Keratinocyte (primary cell): Measurements from ENCODE around the gene ANKDD1B. TPM values are rescaled to one million over a fixed set of nuclear protein-coding genes. Genes with fewer than 3 reads are reported as not detected.

Experiments
- DNase-seq: peaks from one replicate; pipeline ENCODE4 v3.0.0-alpha.2; 2011; ENCODE audit warnings: low read depth, missing footprints, low spot score
- FAIRE-seq: peaks from 2 replicates; lab custom pipeline; 2011; peaks lifted over from hg19 to GRCh38; lab: Jason Lieb, UNC
- H2AFZ ChIP-seq: 2 replicates; pipeline ENCODE4 v1.6.0; 2012; ENCODE audit warnings: low read length, control low read depth, inconsistent platforms; ENCODE audit not compliant: control insufficient read depth
- H3K27ac ChIP-seq: 2 replicates; pipeline ENCODE4 v1.5.1; 2011; ENCODE audit warnings: low read length; ENCODE audit not compliant: control insufficient read depth, insufficient read depth
- H3K27me3 ChIP-seq: 3 replicates; pipeline ENCODE4 v1.6.0; 2011; ENCODE audit warnings: low read length; ENCODE audit not compliant: control insufficient read depth, insufficient read depth; ENCODE audit errors: extremely low read depth
- H3K36me3 ChIP-seq, 2 experiments: 2 replicates in 1 of 2; 3 replicates in 1 of 2; pipeline ENCODE4 v1.5.1; 2011; ENCODE audit warnings: low read length in 2 of 2, mild to moderate bottlenecking in 1 of 2; ENCODE audit not compliant: control insufficient read depth in 2 of 2, insufficient read depth in 2 of 2; ENCODE audit errors: extremely low read depth in 1 of 2
- H3K4me1 ChIP-seq: 3 replicates; pipeline ENCODE4 v1.5.1; 2011; ENCODE audit warnings: low read length; ENCODE audit not compliant: control insufficient read depth, insufficient read depth; ENCODE audit errors: extremely low read depth
- H3K4me2 ChIP-seq: 3 replicates; pipeline ENCODE4 v1.6.0; 2011; ENCODE audit warnings: low read depth, low read length; ENCODE audit not compliant: control insufficient read depth, insufficient read depth; ENCODE audit errors: extremely low read depth
- H3K4me3 ChIP-seq, 3 experiments: fragments of 200-600 bp in 1 of 3; sonication (generic) in 1 of 3; 2 replicates in 2 of 3; 3 replicates in 1 of 3; pipeline ENCODE4 v1.5.1; 2011 to 2016; ENCODE audit warnings: low read length in 3 of 3, mild to moderate bottlenecking in 3 of 3, control low read depth in 2 of 3, inconsistent platforms in 1 of 3, low read depth in 1 of 3, mixed read lengths in 1 of 3, mixed run types in 1 of 3, moderate library complexity in 1 of 3; ENCODE audit not compliant: control insufficient read depth in 2 of 3, insufficient read depth in 2 of 3; ENCODE audit errors: extremely low read depth in 1 of 3
- H3K79me2 ChIP-seq: 2 replicates; pipeline ENCODE4 v1.6.0; 2012; ENCODE audit warnings: low read length; ENCODE audit not compliant: control insufficient read depth, insufficient read depth
- H3K9ac ChIP-seq: 3 replicates; pipeline ENCODE4 v1.6.0; 2011; ENCODE audit warnings: low read length; ENCODE audit not compliant: control insufficient read depth, insufficient read depth; ENCODE audit errors: extremely low read depth
- H3K9me1 ChIP-seq: 3 replicates; pipeline ENCODE4 v1.6.0; 2011; ENCODE audit warnings: low read length; ENCODE audit not compliant: control insufficient read depth, insufficient read depth; ENCODE audit errors: extremely low read depth
- H3K9me3 ChIP-seq: 2 replicates; pipeline ENCODE4 v1.5.1; 2012; ENCODE audit warnings: low read depth, low read length; ENCODE audit not compliant: control insufficient read depth
- H4K20me1 ChIP-seq: 3 replicates; pipeline ENCODE4 v1.6.0; 2011; ENCODE audit warnings: low read length; ENCODE audit not compliant: control insufficient read depth, insufficient read depth; ENCODE audit errors: extremely low read depth
- CTCF ChIP-seq, 3 experiments: IDR thresholded peaks in 1 of 3; conservative IDR thresholded peaks in 1 of 3; optimal IDR thresholded peaks in 1 of 3; 2 replicates in 2 of 3; 3 replicates in 1 of 3; pipeline versions ENCODE3 to v1.5.1; 2011; ENCODE audit warnings: low read length in 3 of 3, mild to moderate bottlenecking in 3 of 3, moderate library complexity in 2 of 3, control low read depth in 1 of 3, inconsistent platforms in 1 of 3; ENCODE audit not compliant: insufficient read depth in 2 of 3; ENCODE audit errors: extremely low read depth in 1 of 3
- EZH2 ChIP-seq: IDR thresholded peaks from one replicate; pipeline ENCODE4 v1.6.1; 2012; ENCODE audit warnings: inconsistent platforms, mild to moderate bottlenecking, low read length, moderate library complexity
- dilution Hi-C: fragments of 300-500 bp; cut with MboI; formaldehyde crosslinking; loops from one replicate; pipeline ENCODE4 v1.7.0; 2020; ENCODE audit warnings: low sequenced_read_pairs; ENCODE audit not compliant: extremely low pct_ligation_motif_present
- polyA plus RNA-seq, 5 experiments: library from polyadenylated mRNA; depleted of rRNA in 3 of 5; stranded (reverse) in 3 of 5; stranded (forward) in 1 of 5; unstranded in 1 of 5; fragments of >200 nt; gene quantifications; 1 replicate in 1 of 5; 2 replicates in 3 of 5; 3 replicates in 1 of 5; pipeline versions ENCODE4 v1.2.1 to v1.2.3, GENCODE V29; 2011 to 2012; ENCODE audit warnings: missing spikeins in 2 of 5, low read depth in 1 of 5, low replicate concordance in 1 of 5

The ANKDD1B gene
- polyA plus RNA-seq, 1 donor (not counting 4 experiments of a cell fraction or from before 2014, with no cell fraction given): 1.1 TPM

GRCh38 chr5:75668977-75669689 is 57.9 kb downstream of the ANKDD1B start:
- Histone ChIP-seq H2AFZ (no peak overlapping the region), H3K36me3 (peaks cover 3 to 9% of the 10 kb centered on the region in 2 experiments), H3K27ac (no peak overlapping the region), H3K4me1 (peaks cover 5% of the 10 kb centered on the region), H3K27me3 (no peaks in the 10 kb centered on the region), H3K4me3 (no peak overlapping the region), H3K79me2 (no peaks in the 10 kb centered on the region), H3K9me1 (no peaks in the 10 kb centered on the region), H3K4me2 (peak overlapping the region; percentile 20), H3K9me3 (no peaks in the 10 kb centered on the region), H4K20me1 (no peaks in the 10 kb centered on the region), H3K9ac (no peak overlapping the region)
- dilution Hi-C loops: no loop called here
- FAIRE-seq (no peak), DNase-seq (no peak)
- TF ChIP-seq CTCF (optimal IDR thresholded peaks at IDR 0.05 in 1 of 3, IDR thresholded peaks at IDR 0.05 in 1 of 3, conservative IDR thresholded peaks at IDR 0.05 in 1 of 3; ENCODE audit: extremely low read depth in 1 of 3, insufficient read depth in 2 of 3, low read length in 3 of 3) (no peak), EZH2 (no peak)

- dilution Hi-C loops: no loop called here
- FAIRE-seq: no peak
Measured at GRCh38 chr5:75670577-75670976, 59.3 kb downstream of the ANKDD1B start.

More at GRCh38 chr5:75670577-75670976, 59.3 kb downstream of the ANKDD1B start:
- Histone ChIP-seq H3K27me3 (no peaks in the 10 kb centered on the region), H4K20me1 (no peaks in the 10 kb centered on the region), H3K4me2 (no peak overlapping the region), H3K36me3 (peaks cover 2 to 9% of the 10 kb centered on the region in 2 experiments), H3K79me2 (no peaks in the 10 kb centered on the region), H3K9me1 (no peaks in the 10 kb centered on the region), H2AFZ (no peak overlapping the region), H3K9me3 (no peaks in the 10 kb centered on the region), H3K4me3 (no peak overlapping the region), H3K4me1 (peaks cover 5% of the 10 kb centered on the region), H3K9ac (no peak overlapping the region), H3K27ac (no peak overlapping the region)
- TF ChIP-seq EZH2: no peak
- no peak for TF ChIP-seq CTCF (optimal IDR thresholded peaks at IDR 0.05 in 1 of 3, IDR thresholded peaks at IDR 0.05 in 1 of 3, conservative IDR thresholded peaks at IDR 0.05 in 1 of 3; ENCODE audit: extremely low read depth in 1 of 3, insufficient read depth in 2 of 3, low read length in 3 of 3)
- DNase-seq: no peak
